ENCODE results near the gene CROCC2. TPM values are rescaled to one million over a fixed set of nuclear protein-coding genes. Genes with fewer than 3 reads are reported as not detected.

The CROCC2 gene
- total RNA-seq, 1 donor: not detected

- DNase-seq (ENCODE audit: low read depth): no peak
- no peak for TF ChIP-seq CTCF (IDR thresholded peaks at IDR 0.05; ENCODE audit: insufficient read depth, low read depth, low read length)
- H3K4me3 ChIP-seq (ENCODE audit: low read depth, low read length): no peak overlapping the region
These were observed 27.2 kb downstream of the CROCC2 start for GRCh38 chr2:240933048-240933965.

GRCh38 chr2:240933966-240934700, 28.0 kb downstream of the CROCC2 start:
- DNase-seq (ENCODE audit: low read depth): no peak
- no peak overlapping the region for H3K4me3 ChIP-seq (ENCODE audit: low read depth, low read length)
- no peak for TF ChIP-seq CTCF (IDR thresholded peaks at IDR 0.05; ENCODE audit: insufficient read depth, low read depth, low read length)

GRCh38 chr2:240934701-240935102, 28.6 kb downstream of the CROCC2 start:
- TF ChIP-seq CTCF (IDR thresholded peaks at IDR 0.05; ENCODE audit: insufficient read depth, low read depth, low read length): no peak
- DNase-seq (ENCODE audit: low read depth): no peak
- no peak overlapping the region for H3K4me3 ChIP-seq (ENCODE audit: low read depth, low read length)

GRCh38 chr2:240935103-240935876, 29.2 kb downstream of the CROCC2 start:
- no peak for TF ChIP-seq CTCF (IDR thresholded peaks at IDR 0.05; ENCODE audit: insufficient read depth, low read depth, low read length)
- no peak overlapping the region for H3K4me3 ChIP-seq (ENCODE audit: low read depth, low read length)
- no peak for DNase-seq (ENCODE audit: low read depth)

GRCh38 chr2:240936106-240936505, 30.0 kb downstream of the CROCC2 start:
- DNase-seq (ENCODE audit: low read depth): no peak
- H3K4me3 ChIP-seq (ENCODE audit: low read depth, low read length): no peak overlapping the region
- TF ChIP-seq CTCF (IDR thresholded peaks at IDR 0.05; ENCODE audit: insufficient read depth, low read depth, low read length): no peak

- no peak for DNase-seq (ENCODE audit: low read depth)
- H3K4me3 ChIP-seq (ENCODE audit: low read depth, low read length): no peak overlapping the region
- no peak for TF ChIP-seq CTCF (IDR thresholded peaks at IDR 0.05; ENCODE audit: insufficient read depth, low read depth, low read length)
These were observed 39.9 kb downstream of the CROCC2 start for GRCh38 chr2:240946046-240946445.
